KMS-11 (cell line): ENCODE measurements around the gene RBM14.
"Not testable (repeated sequence)": the region's sequence is repeated elsewhere in the genome, so short reads cannot be mapped to it uniquely, and the experiment has no call there.

Experiments used
- H2AFZ ChIP-seq: fragments of 200-600 bp; sonication (generic); 2 replicates; pipeline ENCODE4 v1.6.1; 2016; ENCODE audit warnings: antibody characterized with exemption, mixed run types, low read depth
- H3K27ac ChIP-seq: fragments of 200-600 bp; sonication (generic); 2 replicates; pipeline ENCODE4 v1.6.1; 2016; ENCODE audit warnings: mild to moderate bottlenecking, mixed run types
- H3K27me3 ChIP-seq: fragments of 200-600 bp; sonication (generic); 2 replicates; pipeline ENCODE4 v1.6.1; 2017; ENCODE audit warnings: mild to moderate bottlenecking, low read depth, mixed run types, moderate library complexity; ENCODE audit not compliant: insufficient read depth
- H3K36me3 ChIP-seq: fragments of 200-600 bp; sonication (generic); 2 replicates; pipeline ENCODE4 v1.6.1; 2017; ENCODE audit warnings: mild to moderate bottlenecking, mixed run types; ENCODE audit not compliant: insufficient read depth
- H3K4me1 ChIP-seq: fragments of 200-600 bp; sonication (generic); 2 replicates; pipeline ENCODE4 v1.6.1; 2016; ENCODE audit warnings: mild to moderate bottlenecking, low read depth, mixed run types; ENCODE audit not compliant: poor library complexity, severe bottlenecking
- H3K4me2 ChIP-seq: fragments of 200-600 bp; sonication (generic); 2 replicates; pipeline ENCODE4 v1.7.0; 2016; ENCODE audit warnings: mild to moderate bottlenecking, mixed run types
- H3K4me3 ChIP-seq: fragments of 200-600 bp; sonication (generic); IDR thresholded peaks from 2 replicates; pipeline ENCODE4 v1.6.1; 2017; ENCODE audit warnings: low read depth, low read length, mixed read lengths; ENCODE audit not compliant: insufficient read depth
- H3K79me2 ChIP-seq: fragments of 200-600 bp; sonication (generic); 2 replicates; pipeline ENCODE4 v1.6.1; 2016; ENCODE audit warnings: low read depth, mixed run types; ENCODE audit not compliant: insufficient read depth
- H3K9ac ChIP-seq: fragments of 200-600 bp; sonication (generic); 2 replicates; pipeline ENCODE4 v1.6.1; 2016; ENCODE audit warnings: mild to moderate bottlenecking, mixed run types
- H4K20me1 ChIP-seq: fragments of 200-600 bp; sonication (generic); 2 replicates; pipeline ENCODE4 v1.6.1; 2016; ENCODE audit warnings: mild to moderate bottlenecking, mixed run types; ENCODE audit not compliant: insufficient read depth
- CTCF ChIP-seq: fragments of 200-600 bp; sonication (generic); conservative IDR thresholded peaks from 2 replicates; pipeline ENCODE4 v1.6.1; 2017; ENCODE audit warnings: low read depth, mild to moderate bottlenecking, antibody characterized with exemption, low read length, moderate library complexity, mixed read lengths

The RBM14 gene

GRCh38 chr11:66580803-66581202 lies 35.6 kb upstream of the RBM14 start:
- Histone ChIP-seq H4K20me1 (no peaks in the 10 kb centered on the region), H3K27me3 (peaks cover 1% of the 10 kb centered on the region; the same call in 1 of the 2 replicates), H3K27ac (no peak overlapping the region), H3K9ac (no peak overlapping the region), H2AFZ (no peak overlapping the region), H3K4me3 (no peak overlapping the region), H3K79me2 (no peaks in the 10 kb centered on the region), H3K36me3 (no peaks in the 10 kb centered on the region), H3K4me1 (no peaks in the 10 kb centered on the region), H3K4me2 (no peak overlapping the region)
- TF ChIP-seq CTCF: no peak

GRCh38 chr11:66581261-66581660 lies 35.2 kb upstream of the RBM14 start:
- H3K27ac ChIP-seq: no peak overlapping the region
- H3K9ac ChIP-seq: no peak overlapping the region

GRCh38 chr11:66582565-66583147 lies 33.8 kb upstream of the RBM14 start:
- not testable (repeated sequence) for H3K79me2 ChIP-seq, H3K27me3 ChIP-seq, H4K20me1 ChIP-seq, H3K4me3 ChIP-seq, H3K27ac ChIP-seq, H3K4me2 ChIP-seq, H3K36me3 ChIP-seq, H2AFZ ChIP-seq, H3K4me1 ChIP-seq, H3K9ac ChIP-seq

More at GRCh38 chr11:66581261-66581660, 35.2 kb upstream of the RBM14 start:
- H3K4me1 ChIP-seq: no peaks in the 10 kb centered on the region
- no peaks in the 10 kb centered on the region for H4K20me1 ChIP-seq
- H2AFZ ChIP-seq: no peak overlapping the region
- H3K4me3 ChIP-seq: no peak overlapping the region
- H3K79me2 ChIP-seq: no peaks in the 10 kb centered on the region
- no peak overlapping the region for H3K4me2 ChIP-seq
- TF ChIP-seq CTCF: no peak
- no peaks in the 10 kb centered on the region for H3K27me3 ChIP-seq
- no peaks in the 10 kb centered on the region for H3K36me3 ChIP-seq

- not testable (repeated sequence) for H2AFZ ChIP-seq
These were observed 31.0 kb upstream of the RBM14 start for GRCh38 chr11:66585447-66585846.

GRCh38 chr11:66586136-66586535 lies 30.3 kb upstream of the RBM14 start:
- no peak for TF ChIP-seq CTCF
- Histone ChIP-seq H3K9ac (no peak overlapping the region), H4K20me1 (no peaks in the 10 kb centered on the region), H3K4me3 (no peak overlapping the region), H3K79me2 (no peaks in the 10 kb centered on the region), H3K27me3 (no peaks in the 10 kb centered on the region; the same call in 1 of the 2 replicates), H3K27ac (no peak overlapping the region), H3K36me3 (no peaks in the 10 kb centered on the region), H3K4me1 (no peaks in the 10 kb centered on the region), H2AFZ (no peak overlapping the region), H3K4me2 (no peak overlapping the region)

More at GRCh38 chr11:66585447-66585846, 31.0 kb upstream of the RBM14 start:
- not testable (repeated sequence) for H3K4me3 ChIP-seq, H3K4me2 ChIP-seq, H3K9ac ChIP-seq, H4K20me1 ChIP-seq, H3K79me2 ChIP-seq, H3K27me3 ChIP-seq, H3K36me3 ChIP-seq, H3K4me1 ChIP-seq, H3K27ac ChIP-seq

- not testable (repeated sequence) for H3K4me3 ChIP-seq, H3K27ac ChIP-seq, H2AFZ ChIP-seq, H3K9ac ChIP-seq, H3K27me3 ChIP-seq, H3K36me3 ChIP-seq, H3K79me2 ChIP-seq, H3K4me1 ChIP-seq, H4K20me1 ChIP-seq, H3K4me2 ChIP-seq
These were observed 27.1 kb upstream of the RBM14 start for GRCh38 chr11:66589315-66589714.
